DMS114 treated with DMSO at 0.1 percent for 48 hours (cell line): Measurements from ENCODE around the gene SPAG4.

Experiments used
- DNase-seq: peaks from one replicate; lab custom pipeline; 2025; ENCODE audit not compliant: unreplicated experiment; lab: John Stamatoyannopoulos, UW

SPAG4 gene

GRCh38 chr20:35652641-35653429 lies 37.2 kb downstream of the SPAG4 start:
- DNase-seq, result no peak

DNA sequence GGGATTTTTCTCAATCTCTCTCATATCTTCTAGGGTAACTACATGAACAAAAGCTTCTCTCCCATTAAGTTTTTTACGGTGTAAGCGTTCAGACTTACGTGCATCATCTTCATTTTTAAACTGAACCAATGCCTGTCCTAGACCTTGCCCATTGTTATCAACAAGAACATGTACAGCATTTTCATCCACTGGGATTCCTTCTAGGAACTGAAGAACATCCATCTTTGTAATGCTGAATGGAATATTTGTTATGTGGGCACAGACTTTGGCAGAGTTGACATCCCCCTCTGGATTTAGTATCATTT lies 37.8 kb downstream of the SPAG4 start:
- no peak for DNase-seq

GRCh38 chr20:35653893-35654292 lies 38.3 kb downstream of the SPAG4 start:
- DNase-seq, result no peak

DNA sequence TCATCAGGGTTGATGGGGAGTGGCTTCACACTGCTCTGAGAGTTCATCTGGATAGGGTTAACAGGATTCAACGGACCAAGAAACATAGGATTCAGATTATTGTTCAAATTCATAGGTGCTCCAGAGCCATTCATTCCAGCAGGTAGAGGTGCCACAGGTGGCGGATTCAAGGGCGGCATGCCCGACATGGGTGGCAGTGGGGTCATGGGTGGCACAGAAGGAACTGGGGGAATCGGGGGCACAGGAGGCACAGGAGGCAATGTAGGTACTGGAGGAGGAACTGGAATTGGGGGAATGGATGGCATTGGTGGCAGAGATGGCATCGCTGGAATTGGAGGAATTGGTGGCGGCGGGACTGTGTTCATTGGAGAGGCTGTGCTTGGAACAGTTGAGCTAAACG lies 38.8 kb downstream of the SPAG4 start:
- DNase-seq, result no peak

DNA sequence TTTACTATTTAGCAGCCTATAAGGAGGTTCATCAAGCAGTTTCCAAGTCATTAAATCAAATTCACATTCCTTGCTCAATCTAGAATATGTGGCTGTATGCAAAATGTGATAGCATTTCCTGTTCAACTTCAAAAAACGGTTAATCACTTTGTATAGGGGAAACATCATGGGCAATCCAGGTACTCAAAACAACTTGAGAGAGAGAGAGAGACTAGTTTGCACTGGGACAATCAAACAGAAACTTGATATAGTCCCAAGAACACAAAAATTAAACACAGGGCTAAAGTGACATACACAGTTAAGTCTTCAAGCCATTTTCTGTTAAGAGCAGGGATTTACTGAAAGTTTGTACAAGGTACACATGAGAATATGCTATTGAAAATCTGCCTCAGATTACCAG lies 41.6 kb downstream of the SPAG4 start:
- no peak for DNase-seq

- DNase-seq, result no peak
Observed at GRCh38 chr20:35660122-35660937, 44.7 kb downstream of the SPAG4 start.

- DNase-seq, result no peak
Observed at GRCh38 chr20:35661053-35661452, 45.4 kb downstream of the SPAG4 start.

DNA sequence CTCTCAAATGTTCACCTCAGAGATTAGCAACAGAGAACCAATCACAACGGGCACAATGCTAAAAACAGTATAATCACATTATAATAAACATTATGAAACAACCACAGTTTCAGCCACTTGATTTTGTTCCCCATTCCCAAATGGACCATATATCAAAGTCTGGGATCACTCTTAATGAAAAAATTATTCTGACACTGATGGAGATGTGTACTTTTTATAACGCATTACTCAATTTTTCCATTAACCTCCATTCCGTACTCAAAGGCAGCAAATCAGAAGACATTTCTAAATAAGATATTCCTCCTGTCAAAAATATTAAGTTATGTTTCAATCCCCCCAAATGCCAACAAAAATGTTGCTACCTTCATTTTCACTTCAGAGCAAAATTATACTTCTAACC lies 46.3 kb downstream of the SPAG4 start:
- no peak for DNase-seq

DNA sequence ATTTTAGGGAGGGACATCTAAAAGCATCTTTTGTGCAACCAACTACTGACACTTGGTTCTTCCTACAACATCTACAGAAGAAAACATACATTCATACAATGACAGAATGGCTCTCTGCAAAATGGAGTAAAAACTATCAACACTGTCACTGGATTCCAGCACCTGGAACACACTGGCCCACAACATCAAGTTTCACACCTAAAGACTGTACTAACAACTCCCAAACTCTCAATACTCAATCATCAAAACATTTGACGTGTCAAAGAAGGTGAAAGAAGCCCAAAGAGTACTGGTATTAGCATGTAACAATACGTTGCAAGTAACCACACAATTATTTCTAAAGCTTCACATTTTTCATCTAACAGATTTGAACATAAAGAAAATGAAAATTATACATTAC lies 46.9 kb downstream of the SPAG4 start:
- no peak for DNase-seq

DNA sequence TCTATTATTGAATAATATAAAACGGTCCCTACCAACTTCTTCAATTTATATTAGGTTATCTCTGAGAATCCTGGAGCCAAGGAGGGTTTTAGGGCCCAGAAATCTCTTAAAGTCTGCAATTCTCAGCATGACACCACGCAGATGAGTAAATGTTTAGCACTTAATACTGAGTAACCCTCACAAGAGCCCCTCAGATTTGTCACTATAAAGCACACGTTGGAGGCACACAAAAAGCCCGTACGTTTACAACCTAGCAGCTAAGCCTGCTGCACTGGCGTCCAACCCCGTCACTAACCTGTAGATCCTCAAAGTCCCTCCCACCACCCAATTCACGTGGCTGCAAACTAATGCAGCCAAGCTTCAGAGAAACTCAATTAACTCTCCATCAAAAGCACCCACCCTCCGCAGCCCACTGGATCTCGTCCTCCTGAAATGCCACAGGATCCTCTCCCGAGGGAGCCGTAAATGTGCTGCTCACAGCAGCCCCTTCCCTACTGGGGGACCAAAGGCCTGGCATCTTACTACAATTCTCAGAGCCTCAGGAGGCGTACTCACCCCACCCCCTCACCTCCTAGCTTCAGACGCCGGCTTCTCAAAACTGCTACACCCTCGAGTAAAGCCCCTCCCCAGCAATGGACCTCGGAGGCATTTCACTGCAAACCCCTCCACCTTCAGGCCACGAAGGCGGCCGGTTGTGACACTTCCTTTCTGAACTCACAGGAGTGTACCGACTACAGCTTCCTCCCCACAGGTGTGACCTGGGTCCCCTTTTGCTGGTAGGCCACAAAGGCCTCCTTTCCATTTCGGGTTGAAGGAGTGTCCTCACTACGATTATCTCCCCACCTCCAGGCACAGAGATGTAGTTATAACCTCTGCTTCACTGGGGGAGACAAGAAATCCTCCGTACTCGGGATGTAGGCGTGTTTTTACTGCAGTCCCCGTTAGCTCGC lies 48.2 kb downstream of the SPAG4 start:
- peak; percentile 17 for DNase-seq

GRCh38 chr20:35664466-35665206 lies 49.0 kb downstream of the SPAG4 start, which contains the start of the genes CPNE1 and RBM12:
CPNE1 (minus strand) TSS chr20:35664900; CDS start chr20:35632923, 31,977 bp downstream.
RBM12 (minus strand) TSS chr20:35664900; CDS start chr20:35655322, 9,578 bp downstream.
- peak; percentile 88 for DNase-seq

DNA sequence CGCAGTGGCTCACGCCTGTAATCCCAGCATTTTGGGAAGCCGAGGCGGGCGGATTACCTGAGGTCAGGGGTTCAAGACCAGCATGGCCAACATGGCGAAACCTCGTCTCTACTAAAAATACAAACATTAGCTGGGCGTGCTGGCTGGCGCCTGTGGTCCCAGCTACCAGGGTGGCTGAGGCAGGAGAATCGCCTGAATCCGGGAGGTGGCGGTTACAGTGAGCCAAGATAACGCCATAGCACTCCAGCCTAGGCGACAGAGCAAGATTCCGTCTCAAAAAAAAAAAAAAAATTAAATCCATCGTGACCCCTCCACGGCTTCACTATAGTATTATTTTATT lies 50.3 kb downstream of the SPAG4 start:
- DNase-seq, result no peak

DNA sequence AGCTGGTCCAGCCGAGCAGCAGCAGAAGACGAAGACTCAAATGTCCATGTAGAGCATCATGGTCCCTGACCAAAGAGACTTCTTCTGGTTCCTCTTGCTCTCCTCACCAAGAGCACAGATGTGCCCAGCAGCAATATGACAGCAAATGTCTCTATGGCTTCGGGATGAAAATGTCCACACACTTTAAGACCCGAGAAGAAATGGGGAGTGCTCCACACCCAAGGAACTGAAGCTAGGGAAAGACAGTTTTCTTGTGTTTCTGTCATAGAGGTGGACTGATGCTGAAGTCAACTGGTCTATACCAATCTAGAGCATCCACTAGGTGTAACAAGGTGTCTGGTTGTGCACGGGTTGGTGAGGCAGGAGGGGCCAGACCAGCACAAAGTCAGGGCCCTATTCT lies 53.6 kb downstream of the SPAG4 start:
- DNase-seq, result no peak

GRCh38 chr20:35669681-35670080 lies 54.1 kb downstream of the SPAG4 start:
- no peak for DNase-seq
